Activated CD4-positive, alpha-beta memory T cell treated with anti-CD3 and anti-CD28 coated beads, Interleukin-2, amount 10 ng/mL, durations not matched to agents 7 days and 5 days (primary cell): ENCODE data around the gene RIPOR3. TPM values are rescaled to one million over a fixed set of nuclear protein-coding genes. Genes with fewer than 3 reads are reported as not detected.
"Not testable (repeated sequence)": the region's sequence is repeated elsewhere in the genome, so short reads cannot be mapped to it uniquely, and the experiment has no call there.

Experiments
- CTCF ChIA-PET: fragments of 350-600 bp; sonication (Branson Sonifier 250); formaldehyde crosslinking; loops from one replicate; lab custom pipeline; 2021; ENCODE audit warnings: antibody characterized with exemption, inconsistent platforms; lab: Charles Lee
- POLR2A ChIA-PET: fragments of 350-600 bp; sonication (Branson Sonifier 250); formaldehyde crosslinking; loops from one replicate; lab custom pipeline; 2021; ENCODE audit warnings: antibody characterized with exemption; lab: Charles Lee
- DNase-seq: peaks from one replicate; pipeline ENCODE4 v3.0.0-alpha.2; 2020
- H3K27ac Mint-ChIP-seq: one replicate; pipeline ENCODE4 v1.8.0; 2021; ENCODE audit warnings: mild to moderate bottlenecking, mixed read lengths
- H3K27me3 Mint-ChIP-seq: one replicate; pipeline ENCODE4 v1.8.0; 2021; ENCODE audit warnings: mixed read lengths
- H3K36me3 Mint-ChIP-seq: one replicate; pipeline ENCODE4 v1.8.0; 2021; ENCODE audit warnings: low read depth, mixed read lengths
- H3K4me1 Mint-ChIP-seq: one replicate; pipeline ENCODE4 v1.8.0; 2021; ENCODE audit warnings: mixed read lengths
- H3K4me3 Mint-ChIP-seq: one replicate; pipeline ENCODE4 v1.8.0; 2021; ENCODE audit warnings: mild to moderate bottlenecking, mixed read lengths
- H3K9me3 Mint-ChIP-seq: one replicate; pipeline ENCODE4 v1.8.0; 2021; ENCODE audit warnings: mixed read lengths
- total RNA-seq, 2 experiments: library from RNA; stranded (reverse); gene quantifications; one replicate each; pipeline ENCODE4 v1.2.3, GENCODE V29; 2021

Gene RIPOR3
- total RNA-seq, 2 experiments from 2014 or later = not detected

- Mint-ChIP-seq H3K27me3 (peaks cover 2% of the 10 kb centered on the region), H3K4me1 (no peaks in the 10 kb centered on the region), H3K36me3 (no peaks in the 10 kb centered on the region), H3K4me3 (no peak overlapping the region), H3K9me3 (no peaks in the 10 kb centered on the region), H3K27ac (no peak overlapping the region)
- ChIA-PET CTCF (no interaction called here), POLR2A (no interaction called here)
- no peak for DNase-seq
These were observed 13.0 kb downstream of the RIPOR3 start for GRCh38 chr20:50678169-50678898.

GRCh38 chr20:50676858-50677257 lies 14.5 kb downstream of the RIPOR3 start:
- H3K4me3 Mint-ChIP-seq = no peak overlapping the region
- H3K9me3 Mint-ChIP-seq = no peaks in the 10 kb centered on the region
- H3K27ac Mint-ChIP-seq = no peak overlapping the region
- H3K36me3 Mint-ChIP-seq = no peaks in the 10 kb centered on the region
- DNase-seq = no peak
- H3K27me3 Mint-ChIP-seq = peaks cover 2% of the 10 kb centered on the region
- ChIA-PET POLR2A (no interaction called here), CTCF (no interaction called here)
- no peaks in the 10 kb centered on the region for H3K4me1 Mint-ChIP-seq

- DNase-seq, H3K36me3 Mint-ChIP-seq, CTCF ChIA-PET, POLR2A ChIA-PET, H3K27me3 Mint-ChIP-seq, H3K4me3 Mint-ChIP-seq, H3K4me1 Mint-ChIP-seq, H3K27ac Mint-ChIP-seq, H3K9me3 Mint-ChIP-seq: not testable (repeated sequence)
These were observed 15.0 kb downstream of the RIPOR3 start for GRCh38 chr20:50676377-50676731.

- no peaks in the 10 kb centered on the region for H3K4me1 Mint-ChIP-seq
- H3K4me3 Mint-ChIP-seq = no peak overlapping the region
- H3K27me3 Mint-ChIP-seq = peaks cover 2% of the 10 kb centered on the region
- H3K9me3 Mint-ChIP-seq = no peaks in the 10 kb centered on the region
- H3K27ac Mint-ChIP-seq = no peak overlapping the region
- DNase-seq = no peak
- ChIA-PET POLR2A (no interaction called here), CTCF (interaction anchor here (0.5 kb wide), 1 partner anchor 562 kb away, joined by 3 read pairs; no protein-coding TSS in a partner anchor)
- no peaks in the 10 kb centered on the region for H3K36me3 Mint-ChIP-seq
These were observed 15.5 kb downstream of the RIPOR3 start for GRCh38 chr20:50675671-50676376.

- ChIA-PET POLR2A (no interaction called here), CTCF (interaction anchor here (0.5 kb wide), 1 partner anchor 18 kb away, joined by 3 read pairs; no protein-coding TSS in a partner anchor)
- H3K4me3 Mint-ChIP-seq = no peak overlapping the region
- H3K4me1 Mint-ChIP-seq = no peaks in the 10 kb centered on the region
- no peak overlapping the region for H3K27ac Mint-ChIP-seq
- peaks cover 2% of the 10 kb centered on the region for H3K27me3 Mint-ChIP-seq
- no peaks in the 10 kb centered on the region for H3K36me3 Mint-ChIP-seq
- H3K9me3 Mint-ChIP-seq = no peaks in the 10 kb centered on the region
- DNase-seq = no peak
These were observed 17.1 kb downstream of the RIPOR3 start for GRCh38 chr20:50674138-50674825.

GRCh38 chr20:50673466-50674137 lies 17.7 kb downstream of the RIPOR3 start:
- H3K4me3 Mint-ChIP-seq = no peak overlapping the region
- no peak for DNase-seq
- H3K4me1 Mint-ChIP-seq = no peaks in the 10 kb centered on the region
- CTCF ChIA-PET = no interaction called here
- POLR2A ChIA-PET = no interaction called here
- no peaks in the 10 kb centered on the region for H3K36me3 Mint-ChIP-seq
- peaks cover 2% of the 10 kb centered on the region for H3K27me3 Mint-ChIP-seq
- no peak overlapping the region for H3K27ac Mint-ChIP-seq
- H3K9me3 Mint-ChIP-seq = no peaks in the 10 kb centered on the region

GRCh38 chr20:50673146-50673465 lies 18.2 kb downstream of the RIPOR3 start:
- Mint-ChIP-seq H3K9me3 (no peaks in the 10 kb centered on the region), H3K27me3 (peaks cover 2% of the 10 kb centered on the region), H3K4me3 (no peak overlapping the region), H3K4me1 (no peaks in the 10 kb centered on the region), H3K27ac (no peak overlapping the region), H3K36me3 (no peaks in the 10 kb centered on the region)
- POLR2A ChIA-PET = no interaction called here
- CTCF ChIA-PET = no interaction called here
- no peak for DNase-seq

- H3K4me1 Mint-ChIP-seq = no peaks in the 10 kb centered on the region
- CTCF ChIA-PET = no interaction called here
- H3K36me3 Mint-ChIP-seq = no peaks in the 10 kb centered on the region
- no peaks in the 10 kb centered on the region for H3K9me3 Mint-ChIP-seq
- DNase-seq = no peak
- POLR2A ChIA-PET = no interaction called here
- H3K27ac Mint-ChIP-seq = no peak overlapping the region
- H3K4me3 Mint-ChIP-seq = no peak overlapping the region
- H3K27me3 Mint-ChIP-seq = no peaks in the 10 kb centered on the region
These were observed 18.8 kb downstream of the RIPOR3 start for GRCh38 chr20:50672400-50673145.

GRCh38 chr20:50671626-50672025 lies 19.7 kb downstream of the RIPOR3 start:
- ChIA-PET CTCF (no interaction called here), POLR2A (no interaction called here)
- no peaks in the 10 kb centered on the region for H3K4me1 Mint-ChIP-seq

GRCh38 chr20:50671010-50671409 lies 20.3 kb downstream of the RIPOR3 start:
- H3K4me1 Mint-ChIP-seq, CTCF ChIA-PET, POLR2A ChIA-PET, H3K27ac Mint-ChIP-seq, H3K27me3 Mint-ChIP-seq, H3K36me3 Mint-ChIP-seq, H3K4me3 Mint-ChIP-seq, DNase-seq, H3K9me3 Mint-ChIP-seq: not testable (repeated sequence)

More at GRCh38 chr20:50671626-50672025, 19.7 kb downstream of the RIPOR3 start:
- no peak overlapping the region for H3K27ac Mint-ChIP-seq
- H3K36me3 Mint-ChIP-seq = no peaks in the 10 kb centered on the region
- no peak overlapping the region for H3K4me3 Mint-ChIP-seq
- peaks cover 2% of the 10 kb centered on the region for H3K27me3 Mint-ChIP-seq
- no peak for DNase-seq
- no peaks in the 10 kb centered on the region for H3K9me3 Mint-ChIP-seq

GRCh38 chr20:50670126-50670862 lies 21.0 kb downstream of the RIPOR3 start:
- H3K27me3 Mint-ChIP-seq = peaks cover 2% of the 10 kb centered on the region
- ChIA-PET CTCF (no interaction called here), POLR2A (no interaction called here)
- no peaks in the 10 kb centered on the region for H3K9me3 Mint-ChIP-seq
- no peaks in the 10 kb centered on the region for H3K36me3 Mint-ChIP-seq
- no peak for DNase-seq
- H3K27ac Mint-ChIP-seq = no peak overlapping the region
- no peak overlapping the region for H3K4me3 Mint-ChIP-seq
- no peaks in the 10 kb centered on the region for H3K4me1 Mint-ChIP-seq

GRCh38 chr20:50668798-50669197 lies 22.5 kb downstream of the RIPOR3 start:
- CTCF ChIA-PET = no interaction called here
- Mint-ChIP-seq H3K9me3 (no peaks in the 10 kb centered on the region), H3K4me3 (no peak overlapping the region), H3K36me3 (no peaks in the 10 kb centered on the region), H3K27ac (no peak overlapping the region), H3K4me1 (no peaks in the 10 kb centered on the region), H3K27me3 (peaks cover 2% of the 10 kb centered on the region)
- no peak for DNase-seq
- POLR2A ChIA-PET = no interaction called here
